Stimulated activated CD8-positive, alpha-beta memory T cell treated with anti-CD3 and anti-CD28 coated beads, Interleukin-7, amount 100 ng/mL, for 24 hours (primary cell): Measurements from ENCODE around the gene ADGRL1.
A peak's percentile ranks its signal among the peaks of the same experiment; 100 is the strongest.
"Not testable (repeated sequence)": the region's sequence is repeated elsewhere in the genome, so short reads cannot be mapped to it uniquely, and the experiment has no call there.

Experiments
- DNase-seq: peaks from one replicate; pipeline ENCODE4 v3.0.0-alpha.2; 2020; ENCODE audit warnings: low read depth

ADGRL1 gene

GRCh38 chr19:14161305-14161704, 44.7 kb downstream of the ADGRL1 start:
- DNase-seq = no peak

- DNase-seq = no peak
These were observed 45.8 kb downstream of the ADGRL1 start for GRCh38 chr19:14160017-14160703.

- DNase-seq = no peak
These were observed 46.9 kb downstream of the ADGRL1 start for GRCh38 chr19:14159059-14159458.

DNA sequence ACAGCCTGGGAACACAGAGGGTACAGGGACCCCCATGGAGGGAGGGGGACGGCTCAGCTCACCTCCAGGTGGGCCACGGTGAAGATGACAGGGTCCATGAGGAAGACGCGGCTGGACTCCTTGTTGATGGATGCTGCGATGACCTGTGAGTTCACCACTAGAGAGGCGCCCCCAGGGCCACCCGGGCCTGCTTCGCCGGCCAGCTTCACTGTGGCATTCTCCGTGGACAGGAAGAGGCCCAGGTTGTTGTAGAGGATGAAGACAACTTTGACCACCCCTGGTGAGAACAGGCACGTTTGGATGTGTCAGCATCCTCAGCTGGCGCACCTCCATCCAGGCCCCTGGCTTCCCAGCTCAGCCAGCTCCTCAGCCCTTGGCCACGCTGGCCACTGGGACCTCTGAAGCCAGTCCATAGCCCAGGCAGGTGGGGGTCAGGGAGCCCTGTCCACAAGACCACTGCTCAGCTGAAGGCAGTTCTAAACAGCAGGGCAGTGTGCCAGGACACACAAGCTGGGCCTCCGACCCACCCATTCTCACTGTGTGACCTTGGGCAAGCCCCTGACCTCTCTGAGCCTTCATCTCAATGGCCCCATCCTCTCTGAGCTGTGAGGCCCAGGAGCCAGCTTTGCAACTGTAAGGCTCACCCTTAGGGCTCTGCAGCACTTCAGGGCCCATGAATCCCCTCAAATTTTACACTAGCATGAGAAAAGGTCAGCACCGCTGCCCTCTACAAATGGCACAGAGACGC, 47.5 kb downstream of the ADGRL1 start:
- no peak for DNase-seq

GRCh38 chr19:14156971-14157717, 48.8 kb downstream of the ADGRL1 start:
- no peak for DNase-seq

GRCh38 chr19:14156122-14156521, 49.8 kb downstream of the ADGRL1 start:
- no peak for DNase-seq

DNA sequence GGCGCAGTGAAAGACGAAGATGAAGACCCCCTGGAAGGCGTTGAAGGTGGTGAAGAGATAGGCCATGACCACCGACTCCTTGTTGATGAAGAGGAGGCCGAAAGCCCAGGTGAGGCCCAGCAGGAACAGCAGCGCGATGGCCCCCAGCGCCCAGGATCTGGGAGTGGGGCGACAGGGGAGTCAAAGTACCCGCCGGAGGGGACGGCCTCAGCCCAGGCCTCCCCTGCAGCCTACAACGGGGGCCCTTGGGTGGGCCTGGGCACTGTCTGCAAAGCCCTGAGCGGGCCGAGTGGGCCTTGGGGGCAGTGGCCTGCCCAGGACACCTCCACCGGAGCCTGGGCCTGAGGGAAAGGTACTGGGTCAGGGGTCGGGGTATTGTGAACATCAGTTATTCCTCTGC, 50.6 kb downstream of the ADGRL1 start:
- DNase-seq = no peak

GRCh38 chr19:14152713-14153112, 53.3 kb downstream of the ADGRL1 start:
- no peak for DNase-seq

DNA sequence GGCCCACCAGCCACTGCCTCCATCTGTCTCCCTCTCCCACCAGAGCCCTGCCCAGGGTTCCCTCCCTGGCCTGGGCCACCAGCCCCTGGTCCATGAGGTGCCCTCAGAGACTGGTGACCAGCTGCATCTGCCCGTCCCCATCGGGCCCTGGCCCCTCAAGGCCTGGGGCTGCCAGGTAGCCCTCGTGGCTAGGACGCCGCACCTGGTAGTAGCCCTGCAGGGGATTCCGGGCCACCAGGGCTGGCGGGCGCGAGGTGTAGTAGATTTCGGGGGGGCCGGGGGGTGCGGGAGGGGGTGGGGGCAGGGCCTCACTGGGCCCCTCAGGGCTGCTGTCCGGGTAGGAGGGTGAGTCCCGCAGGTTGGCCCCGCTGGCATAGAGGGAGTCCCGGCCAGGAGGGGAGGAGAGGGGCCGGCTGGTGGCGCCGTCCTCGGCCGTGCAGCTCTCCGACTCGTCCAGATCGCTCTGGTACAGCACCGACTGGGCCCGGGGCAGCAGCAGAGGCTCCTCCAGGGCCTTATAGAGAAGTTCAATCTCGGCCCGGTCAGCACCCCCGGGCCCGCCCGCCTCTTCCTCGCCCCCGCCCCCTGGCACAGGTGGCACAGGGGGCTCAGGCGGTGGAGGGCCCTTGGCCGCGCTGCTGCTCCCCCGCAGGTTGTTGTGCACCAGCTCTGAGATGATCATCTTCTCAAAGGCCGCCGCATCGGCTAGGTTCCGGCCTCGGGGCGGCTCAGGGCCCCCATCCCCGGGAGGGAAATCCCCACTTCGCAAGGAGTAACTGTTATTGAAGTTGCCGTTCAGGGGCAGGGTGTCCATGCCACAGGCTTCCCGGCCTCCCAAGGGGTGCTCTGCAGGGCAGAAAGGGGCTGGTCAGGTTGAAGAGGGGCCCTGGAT, 55.0 kb downstream of the ADGRL1 start:
- no peak for DNase-seq

GRCh38 chr19:14150041-14150769, 55.8 kb downstream of the ADGRL1 start:
- no peak for DNase-seq

- DNase-seq = peak; percentile 11
These were observed 56.4 kb downstream of the ADGRL1 start for GRCh38 chr19:14149509-14149994.

DNA sequence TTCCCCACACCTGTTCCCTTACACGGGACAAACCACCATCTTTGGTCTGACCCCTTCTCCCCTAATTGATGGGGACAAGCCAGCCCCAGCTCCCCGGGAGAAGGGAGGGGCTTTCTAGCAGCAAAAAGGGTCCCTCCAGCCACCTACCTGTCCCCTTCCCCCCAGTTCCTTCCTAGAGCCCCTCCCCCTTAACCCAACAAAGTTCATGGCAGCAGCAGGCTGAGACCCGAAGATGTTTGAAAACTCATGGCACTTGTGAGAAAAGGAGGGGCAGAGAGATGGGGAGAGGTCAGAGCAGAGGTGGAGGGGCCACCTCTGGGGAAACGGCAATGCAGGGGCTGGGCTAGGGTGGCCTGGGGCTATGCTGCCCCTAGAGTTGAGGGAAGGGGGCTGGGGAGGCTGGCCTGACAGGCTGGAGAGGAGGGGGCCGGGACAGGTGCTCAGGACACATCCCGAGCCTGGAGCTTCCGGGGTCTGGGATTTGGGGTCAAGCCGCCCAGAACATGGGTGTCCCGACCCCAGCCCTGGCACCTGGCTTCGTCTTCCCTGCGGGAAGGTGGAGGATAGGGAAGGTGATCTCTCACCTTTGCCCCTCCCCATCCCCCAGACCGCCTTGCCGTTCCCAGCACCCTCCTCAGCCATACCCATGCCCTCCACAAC, 57.1 kb downstream of the ADGRL1 start:
- no peak for DNase-seq

DNA sequence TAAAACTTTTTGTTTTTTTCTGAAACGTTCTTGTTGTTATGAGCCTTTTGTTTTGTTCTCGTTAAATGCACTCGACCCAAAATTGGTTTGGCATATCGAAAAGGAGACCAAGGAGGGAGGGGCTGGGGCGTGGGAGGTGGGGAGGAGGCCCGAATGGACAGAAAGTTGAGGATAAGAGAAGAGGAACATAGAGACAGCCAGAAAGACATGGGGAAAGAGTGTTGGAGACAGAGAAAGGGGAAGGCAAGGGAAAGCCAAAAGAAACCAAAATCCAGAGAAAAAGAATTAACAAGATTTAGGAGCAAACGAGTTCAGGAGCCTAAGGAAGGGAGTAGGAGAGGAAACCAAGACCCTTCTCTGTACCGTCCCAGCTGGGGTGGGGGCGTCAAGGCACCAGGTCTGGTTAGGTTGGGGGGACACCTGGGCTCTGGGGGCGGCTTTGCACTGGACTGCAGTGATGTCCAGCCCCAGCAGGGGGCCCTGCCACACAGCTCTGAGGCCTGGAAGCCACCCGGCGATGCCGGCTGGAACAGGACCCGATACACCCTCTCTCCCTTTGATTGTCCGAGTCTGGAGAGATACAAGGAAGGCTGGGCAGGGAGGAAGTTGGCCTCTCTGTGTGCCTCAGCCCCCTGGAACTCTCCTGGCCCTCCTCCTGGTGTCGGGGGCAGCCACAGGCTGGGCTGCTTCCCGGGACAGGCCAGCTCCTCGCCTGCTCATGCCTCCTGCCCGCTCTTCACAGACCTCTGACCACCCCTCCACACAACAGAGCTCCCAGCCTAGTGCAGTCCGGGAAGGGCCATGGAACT, 58.0 kb downstream of the ADGRL1 start:
- peak; percentile 17 for DNase-seq

DNA sequence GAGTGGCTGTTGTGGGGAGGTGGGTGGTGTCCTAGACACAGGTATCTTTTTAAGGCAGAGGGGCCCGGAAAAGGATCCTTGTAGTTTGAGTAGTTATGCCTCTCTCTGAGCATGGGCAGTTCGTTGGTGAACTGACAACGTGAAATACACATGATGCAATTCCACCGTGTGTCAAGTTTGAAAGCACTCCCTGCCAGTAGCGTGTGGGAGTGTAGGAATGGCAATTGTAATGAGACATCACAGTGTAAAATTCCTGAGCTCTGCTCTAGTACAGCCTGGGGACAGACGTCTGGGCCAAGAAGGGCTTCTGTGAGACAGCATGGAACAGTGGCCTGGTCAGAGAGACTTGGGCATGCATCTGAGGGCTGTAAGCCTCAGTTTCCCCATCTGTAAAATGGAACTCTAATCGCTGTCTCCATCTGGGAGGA, 59.2 kb downstream of the ADGRL1 start:
- no peak for DNase-seq

DNA sequence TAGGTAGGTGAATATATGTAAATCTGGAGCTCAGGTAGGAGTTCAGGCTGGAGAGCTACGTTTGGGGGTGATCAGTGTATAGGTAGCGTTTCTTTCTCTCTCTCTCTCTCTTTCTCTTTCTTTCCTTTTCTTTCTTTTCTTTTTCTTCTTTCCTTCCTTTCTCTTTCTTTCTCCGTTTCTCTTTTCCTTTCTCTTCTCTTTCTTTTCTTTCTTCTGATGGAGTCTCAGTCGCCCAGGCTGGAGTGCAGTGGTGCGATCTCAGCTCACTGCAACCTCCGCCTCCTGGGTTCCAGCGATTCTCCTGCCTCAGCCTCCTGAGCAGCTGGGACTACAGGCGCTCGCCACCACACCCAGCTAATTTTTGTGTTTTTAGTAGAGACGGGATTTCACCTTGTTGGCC, 59.8 kb downstream of the ADGRL1 start:
- DNase-seq = not testable (repeated sequence)

DNA sequence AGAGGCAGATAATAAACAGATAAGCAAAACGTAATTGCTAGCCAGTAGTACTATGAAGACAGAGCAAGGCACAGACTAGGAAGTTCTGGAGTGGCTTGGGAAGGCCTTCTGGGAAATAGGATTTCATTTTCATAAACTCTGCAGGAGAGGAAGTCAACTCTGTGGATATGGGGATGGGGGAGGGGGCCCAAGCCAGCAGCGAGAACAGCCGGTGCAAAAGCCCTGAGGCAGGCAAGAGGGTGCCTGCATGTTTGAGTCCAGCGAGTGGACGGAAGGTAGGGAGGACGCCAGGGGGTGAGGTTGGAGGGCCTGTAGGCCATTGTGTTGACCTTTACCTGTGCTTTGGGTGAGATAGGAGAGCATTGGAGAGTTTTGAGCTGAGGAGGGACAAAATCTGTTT, 60.6 kb downstream of the ADGRL1 start:
- no peak for DNase-seq

GRCh38 chr19:14142262-14143190, 63.4 kb downstream of the ADGRL1 start:
- no peak for DNase-seq

DNA sequence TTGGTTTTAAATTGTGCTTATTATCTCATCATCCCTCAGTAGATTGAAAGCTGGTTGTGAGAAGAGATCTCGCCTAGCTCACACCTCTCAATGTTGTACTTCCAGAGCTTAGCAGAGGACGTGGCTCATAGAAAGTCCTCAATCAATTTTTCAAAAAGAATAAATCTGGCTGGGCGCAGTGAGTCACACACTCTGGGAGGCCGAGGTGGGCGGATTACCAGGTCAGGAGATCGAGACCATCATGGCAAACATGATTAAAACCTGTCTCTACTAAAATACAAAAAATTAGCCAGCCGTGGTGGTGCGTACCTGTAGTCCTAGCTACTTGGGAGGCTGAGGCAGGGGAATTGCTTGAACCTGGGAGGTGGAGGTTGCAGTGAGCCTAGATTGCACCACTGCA, 64.9 kb downstream of the ADGRL1 start:
- no peak for DNase-seq

- DNase-seq = no peak
These were observed 66.0 kb downstream of the ADGRL1 start for GRCh38 chr19:14139944-14140343.
